HG02840 (cell line): ENCODE data around the gene NCOR2.

Experiments used
- ATAC-seq: cut with Tn5 transposase; IDR thresholded peaks from one replicate; pipeline ENCODE4 v1.9.1; 2021; ENCODE audit warnings: mild to moderate bottlenecking, moderate library complexity, moderate number of reproducible peaks; ENCODE audit not compliant: unreplicated experiment, low FRiP score

Gene NCOR2

DNA sequence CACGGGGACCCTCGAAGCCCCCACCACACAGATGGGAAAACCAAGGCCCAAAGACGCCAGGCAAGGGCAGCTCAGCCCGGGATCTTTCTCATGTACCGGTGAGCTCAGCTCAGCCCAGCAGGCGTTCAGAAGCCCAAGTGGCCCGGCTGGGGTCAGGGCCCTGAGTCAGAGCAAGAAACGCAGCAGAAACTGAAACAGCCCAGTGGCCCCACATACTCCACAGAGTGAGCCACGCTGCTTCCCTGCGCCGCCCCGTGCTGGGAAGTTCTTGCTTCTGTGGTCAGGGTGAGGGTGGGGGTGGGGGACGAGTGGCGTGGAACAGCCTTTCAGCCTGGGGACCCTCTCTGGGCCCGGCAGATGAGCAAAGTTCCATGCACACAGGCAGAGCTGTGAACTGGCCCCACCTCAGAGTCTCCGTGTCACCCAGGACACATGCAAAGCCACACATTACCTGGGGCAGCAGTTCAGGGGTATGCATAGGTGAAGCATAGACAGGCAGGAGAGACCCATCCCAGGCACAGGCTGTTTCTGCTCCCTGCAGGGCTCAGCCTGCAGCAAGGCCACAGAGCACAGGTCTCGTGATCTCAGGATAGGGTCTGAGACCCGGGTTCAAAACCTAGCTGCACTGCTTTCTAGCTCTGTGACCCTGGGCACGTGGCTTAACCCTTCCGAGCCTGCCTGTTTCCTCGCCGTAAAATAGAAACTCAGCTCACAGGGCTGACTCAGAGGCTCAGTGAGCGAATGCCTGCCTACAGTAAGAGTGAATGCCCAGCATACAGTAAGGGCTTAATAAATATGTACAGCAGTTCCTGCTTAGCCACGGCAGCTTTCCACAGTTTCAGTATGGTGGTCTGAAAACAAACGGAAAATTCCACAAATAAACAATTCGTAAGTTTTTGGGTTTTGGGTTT, 21.6 kb downstream of the NCOR2 start:
- ATAC-seq = peak; percentile 71

DNA sequence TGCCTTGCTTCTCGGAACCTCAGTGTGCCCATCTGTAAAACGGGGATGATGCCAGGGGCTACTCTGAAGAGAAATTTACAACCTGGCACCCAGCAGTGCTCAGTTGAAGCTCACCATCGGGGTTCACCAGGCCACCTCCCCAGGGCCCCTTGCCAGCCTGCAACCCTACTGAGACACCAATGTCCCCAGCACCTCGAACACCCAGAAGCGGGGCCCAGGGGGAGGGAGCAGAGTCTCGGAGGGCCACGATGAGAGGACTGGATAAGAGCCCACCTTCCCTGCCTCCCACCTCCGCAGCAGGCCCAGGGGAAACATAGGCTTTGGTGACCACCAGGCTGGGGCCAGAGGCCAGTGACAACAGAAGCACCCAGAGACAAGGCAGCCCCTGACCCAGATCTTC, 22.4 kb downstream of the NCOR2 start:
- ATAC-seq = no peak

DNA sequence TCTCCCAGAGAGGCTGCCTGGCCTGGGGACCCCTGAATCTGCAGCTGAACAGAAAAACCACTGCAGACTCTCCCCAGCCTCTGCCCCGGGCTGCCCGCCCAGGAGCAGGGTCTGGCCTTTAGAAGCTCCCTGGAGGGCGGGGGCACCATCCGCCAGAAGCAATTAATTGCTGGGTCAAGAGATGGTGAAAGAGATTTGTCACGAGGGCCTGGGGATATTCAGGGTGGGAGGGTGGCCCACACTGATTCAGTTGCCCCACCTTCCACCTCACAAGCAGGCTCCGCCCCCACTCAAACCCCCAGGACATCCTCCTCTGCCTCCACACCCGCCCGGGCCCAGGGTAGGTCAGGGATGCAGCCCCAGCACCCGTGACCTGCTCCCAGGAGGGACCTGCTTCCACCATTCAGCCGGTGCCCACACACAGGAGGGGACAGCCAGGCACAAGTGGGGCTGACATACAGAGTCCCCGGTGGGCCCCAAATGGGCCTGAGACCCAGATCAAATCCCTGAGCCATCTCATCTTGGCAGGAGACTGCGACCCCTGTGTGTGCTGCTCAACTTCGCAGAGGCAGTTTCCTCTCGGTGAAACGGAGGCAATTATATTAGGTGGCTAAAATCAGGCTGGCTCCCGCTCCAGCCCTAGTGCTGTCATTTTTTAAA, 23.0 kb downstream of the NCOR2 start:
- no peak for ATAC-seq

DNA sequence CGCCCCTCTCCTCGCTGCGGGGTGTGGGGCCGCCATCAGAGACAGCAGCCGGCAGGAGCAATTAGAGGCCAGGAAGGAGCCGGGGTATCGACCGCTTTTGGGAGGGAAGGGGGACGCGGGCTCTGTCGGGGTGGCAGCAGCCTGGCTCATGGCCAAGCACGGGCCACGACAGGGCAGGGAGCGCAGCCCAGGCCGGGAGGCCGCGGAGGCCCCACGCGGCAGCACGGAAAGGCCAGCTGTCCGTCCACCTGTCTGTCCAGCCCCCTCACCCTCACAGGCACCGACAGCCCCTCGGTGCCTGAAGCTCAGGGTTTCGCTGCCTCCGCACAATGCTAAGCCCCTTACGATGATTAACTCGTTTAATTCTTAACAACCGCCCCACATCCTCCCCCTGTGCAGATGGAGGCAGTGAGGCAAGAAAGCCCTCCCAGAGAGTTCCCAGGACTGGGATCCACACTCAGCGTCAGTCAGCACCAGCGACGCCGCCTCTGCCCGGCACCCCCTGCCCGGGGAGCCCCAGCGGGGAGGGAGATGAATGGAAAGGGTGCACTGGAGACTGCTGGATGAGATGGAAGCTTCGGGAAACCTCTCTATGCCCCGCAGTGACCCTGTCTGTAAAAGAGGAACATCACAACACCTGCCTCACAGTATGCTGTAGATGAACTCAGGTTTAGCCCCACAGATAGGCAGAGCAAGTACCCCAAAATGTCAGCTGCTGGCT, 23.7 kb downstream of the NCOR2 start:
- no peak for ATAC-seq

DNA sequence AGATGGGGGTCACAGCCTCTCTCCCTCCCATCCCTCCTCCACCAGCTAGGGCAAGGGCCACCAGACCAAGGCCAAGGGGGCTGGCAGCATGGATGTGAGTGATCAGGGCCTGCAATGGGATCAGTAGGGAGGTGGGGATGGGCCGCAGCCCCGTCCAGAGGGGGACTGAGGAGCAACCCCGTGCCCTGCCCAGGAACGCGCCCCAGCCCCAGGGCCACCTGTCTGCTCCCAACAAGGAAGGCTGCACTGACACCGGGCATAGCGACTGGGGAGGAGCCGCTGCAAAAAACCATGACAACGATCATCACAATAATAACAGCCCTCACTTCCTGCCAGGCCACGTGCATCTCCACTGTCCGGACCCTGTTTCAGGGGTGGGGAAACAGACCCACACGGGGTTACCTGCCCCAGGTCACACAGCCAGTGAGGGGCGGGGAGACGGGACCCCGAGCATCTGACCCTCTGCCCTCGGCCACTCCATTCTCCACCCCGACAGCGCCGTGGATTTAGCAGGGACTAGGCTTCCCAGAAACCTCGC, 24.3 kb downstream of the NCOR2 start:
- no peak for ATAC-seq

DNA sequence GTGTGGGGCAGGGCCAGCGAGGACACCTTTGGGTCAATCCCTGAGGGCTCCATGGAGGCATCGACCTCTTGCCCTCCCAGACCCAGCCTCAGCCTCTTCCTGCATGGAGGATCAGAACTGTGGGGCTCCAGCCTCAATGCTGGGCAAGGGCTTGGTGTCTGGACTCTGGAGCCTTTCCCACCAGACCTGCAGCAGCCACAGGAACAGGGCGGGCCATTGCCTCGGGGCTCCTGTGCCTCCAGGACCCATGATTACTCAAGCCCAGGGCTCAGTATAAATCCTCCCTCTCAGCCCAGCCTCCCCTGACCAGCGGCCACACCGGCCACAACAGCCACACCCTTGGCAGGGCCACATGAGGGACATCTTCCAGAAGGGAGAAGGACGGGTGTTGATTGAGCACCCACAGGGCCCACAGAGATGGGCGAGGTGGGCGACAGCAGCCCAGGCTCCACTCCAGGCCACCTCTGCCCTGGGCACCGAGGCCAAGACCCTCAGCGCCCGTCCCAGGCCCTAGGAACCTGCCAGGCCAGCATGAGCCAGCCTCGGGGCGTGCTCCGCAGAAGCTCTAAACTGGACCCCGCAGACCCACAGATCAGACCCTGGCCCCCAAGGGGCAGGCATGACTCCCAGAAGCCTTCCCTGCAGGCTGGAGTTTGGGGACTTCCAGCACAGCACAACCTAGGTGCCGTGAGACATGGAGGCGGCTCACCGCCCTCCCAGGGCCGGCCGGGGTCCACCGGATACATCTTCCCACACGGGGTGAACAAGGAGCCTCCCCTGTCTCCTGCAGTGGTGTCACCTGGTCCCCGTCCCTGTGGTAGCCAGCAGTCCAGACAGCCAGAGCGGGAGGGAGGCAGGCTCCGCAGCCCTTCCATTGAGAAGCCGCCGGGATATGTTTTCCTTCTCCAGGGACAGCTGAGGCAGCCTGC, 25.1 kb downstream of the NCOR2 start:
- no peak for ATAC-seq

DNA sequence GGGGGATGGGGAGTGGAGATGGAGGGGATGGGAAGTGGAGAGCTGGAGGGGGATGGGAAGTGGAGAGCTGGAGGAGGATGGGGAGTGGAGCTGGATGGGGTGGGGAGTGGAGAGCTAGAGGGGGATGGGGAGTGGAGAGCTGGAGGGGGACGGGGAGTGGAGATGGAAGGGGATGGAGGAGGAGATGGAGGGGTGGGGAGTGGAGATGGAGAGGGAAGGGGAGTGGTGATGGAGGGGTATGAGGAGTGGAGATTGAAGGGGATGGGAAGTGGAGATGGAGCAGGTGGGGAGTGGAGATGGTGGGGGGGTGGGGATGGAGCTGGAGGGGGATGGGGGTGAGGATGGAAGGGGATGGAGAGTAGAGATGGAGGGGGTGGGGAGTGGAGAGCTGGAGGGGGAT, 26.1 kb downstream of the NCOR2 start:
- no peak for ATAC-seq

DNA sequence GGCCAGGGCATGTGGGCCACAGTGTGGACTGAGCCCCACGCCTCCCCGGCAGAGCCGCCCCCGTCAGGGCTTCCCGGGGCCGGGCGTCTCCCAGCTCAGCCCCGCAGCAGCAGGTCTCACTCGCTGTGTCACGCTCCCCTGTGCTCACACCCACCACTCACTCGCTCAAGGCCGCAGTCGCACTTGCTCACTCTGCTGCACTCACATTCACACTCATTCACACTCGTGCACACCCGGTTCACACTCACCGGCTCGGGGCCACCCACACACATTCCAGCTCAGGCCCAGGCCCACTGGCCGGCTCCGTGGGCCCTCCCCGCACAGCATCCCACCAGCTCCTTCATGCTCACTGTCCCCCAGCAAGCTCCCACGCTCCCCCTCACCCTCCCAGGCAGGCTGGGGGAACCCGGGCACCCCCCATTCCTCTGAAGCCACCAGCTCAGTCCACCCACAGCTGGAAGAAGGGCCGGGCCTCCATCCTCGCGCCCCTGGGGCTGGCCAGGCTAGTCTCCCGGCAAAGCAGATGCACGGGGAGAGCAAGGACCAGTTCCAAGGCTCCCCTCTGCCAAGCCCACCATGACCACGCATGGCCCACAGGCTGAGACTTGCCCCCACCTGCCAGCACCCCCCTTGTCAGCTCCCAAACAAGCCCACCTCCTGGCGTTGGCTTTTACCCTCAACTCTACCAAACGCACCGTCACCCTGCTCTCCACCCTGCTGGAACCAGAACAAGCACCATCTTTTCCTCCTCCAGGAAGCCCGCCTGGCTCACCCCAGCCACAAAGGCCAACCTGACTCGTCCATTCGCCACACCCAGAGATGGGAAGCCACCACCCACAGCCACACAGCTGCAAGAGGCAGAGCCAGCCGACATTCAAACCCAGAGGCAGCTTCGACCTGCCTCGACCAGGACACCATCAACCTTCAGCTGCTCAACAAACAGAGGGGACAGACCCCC, 28.0 kb downstream of the NCOR2 start:
- no peak for ATAC-seq

DNA sequence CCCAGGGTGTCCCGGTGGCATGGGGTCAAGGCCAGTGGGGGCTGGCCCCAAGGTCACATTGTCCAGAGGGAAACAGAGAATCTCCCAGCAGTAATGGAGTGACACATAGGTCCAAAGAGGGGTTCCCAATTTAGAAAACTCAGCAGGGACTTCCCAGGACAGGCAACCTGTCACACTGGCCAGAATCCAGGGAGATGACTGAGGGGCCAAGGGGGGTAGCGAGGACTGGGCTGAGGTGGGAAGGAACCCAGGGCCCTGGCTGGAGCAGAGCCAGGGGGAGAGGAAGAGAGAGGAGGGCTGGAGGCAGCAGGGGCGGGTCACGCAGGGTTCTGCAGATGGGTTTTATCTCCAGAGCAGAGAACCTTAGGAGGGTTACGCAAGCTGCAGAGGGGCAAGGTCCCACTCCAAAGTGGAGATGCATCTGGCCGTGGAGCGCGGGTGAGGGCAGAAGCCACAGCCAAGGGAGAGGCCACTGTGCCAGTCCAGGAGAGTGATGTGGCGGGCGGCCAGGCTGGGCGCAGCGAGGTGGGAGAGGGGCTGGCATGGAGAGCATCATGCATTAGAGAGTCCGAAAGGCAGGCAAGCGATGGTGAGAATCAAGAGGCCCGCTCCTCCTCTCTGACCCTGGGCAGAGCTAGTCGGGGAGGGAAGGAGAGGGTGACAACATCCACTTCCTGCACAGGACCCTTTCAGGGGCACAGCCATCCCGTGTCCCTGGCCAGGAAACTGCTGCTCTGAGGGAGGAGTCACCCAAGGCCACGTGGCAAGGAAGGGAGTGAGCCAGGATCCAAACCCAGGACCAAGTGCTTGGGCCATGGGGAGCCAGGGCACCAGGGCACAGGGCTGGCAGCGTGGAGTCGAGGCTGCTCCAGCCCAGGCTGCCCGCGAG, 29.0 kb downstream of the NCOR2 start:
- ATAC-seq = no peak

DNA sequence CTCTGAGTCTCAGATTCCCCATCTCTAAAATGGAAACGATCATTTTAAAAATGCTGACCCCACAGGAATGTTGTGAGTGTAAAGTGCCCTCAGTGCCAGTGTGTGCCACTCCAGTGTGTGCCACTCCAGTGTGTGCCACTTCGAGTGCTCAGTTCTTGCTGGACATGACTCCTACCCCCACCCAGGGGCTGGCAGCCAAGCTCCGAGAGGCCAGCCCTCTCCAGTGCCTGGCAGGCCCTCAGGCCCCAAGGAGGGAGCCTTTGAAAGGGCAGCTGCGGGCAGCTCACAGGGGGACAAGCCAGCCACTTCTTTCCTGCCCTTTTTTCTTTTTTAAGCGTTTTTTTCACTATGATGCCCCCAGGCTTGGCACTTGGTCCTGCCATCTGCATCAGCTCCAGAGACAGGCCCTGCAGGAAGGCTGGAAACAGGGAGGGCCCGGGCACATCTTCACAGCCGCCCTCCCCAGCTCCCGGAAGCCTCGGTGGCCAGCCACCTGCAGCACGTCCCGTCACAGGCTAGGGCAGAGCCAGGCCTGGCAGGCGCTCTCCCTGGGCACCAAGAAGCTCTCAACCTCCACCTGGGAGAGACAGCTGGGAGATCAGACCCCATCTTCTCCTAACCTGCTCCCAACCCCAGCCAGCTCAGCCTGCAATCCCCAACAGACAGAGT, 29.8 kb downstream of the NCOR2 start:
- no peak for ATAC-seq

DNA sequence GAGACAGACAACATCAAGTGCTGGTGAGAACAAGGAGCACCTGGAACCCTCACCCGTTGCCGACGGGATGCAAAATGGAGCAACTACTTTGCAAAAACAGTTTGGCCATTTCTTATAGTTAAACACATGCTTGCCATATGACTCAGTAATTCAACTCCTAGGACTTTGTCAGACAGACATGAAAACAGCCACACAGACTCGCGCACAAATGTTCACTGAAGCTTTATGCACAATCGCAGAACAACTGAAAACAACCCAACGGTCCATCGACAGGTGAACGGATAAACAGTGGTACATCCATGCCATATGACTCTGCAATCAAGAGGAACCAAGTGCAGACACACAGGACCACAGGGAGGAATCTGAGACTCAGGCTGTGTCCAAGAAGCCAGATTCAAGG, 30.8 kb downstream of the NCOR2 start:
- no peak for ATAC-seq

DNA sequence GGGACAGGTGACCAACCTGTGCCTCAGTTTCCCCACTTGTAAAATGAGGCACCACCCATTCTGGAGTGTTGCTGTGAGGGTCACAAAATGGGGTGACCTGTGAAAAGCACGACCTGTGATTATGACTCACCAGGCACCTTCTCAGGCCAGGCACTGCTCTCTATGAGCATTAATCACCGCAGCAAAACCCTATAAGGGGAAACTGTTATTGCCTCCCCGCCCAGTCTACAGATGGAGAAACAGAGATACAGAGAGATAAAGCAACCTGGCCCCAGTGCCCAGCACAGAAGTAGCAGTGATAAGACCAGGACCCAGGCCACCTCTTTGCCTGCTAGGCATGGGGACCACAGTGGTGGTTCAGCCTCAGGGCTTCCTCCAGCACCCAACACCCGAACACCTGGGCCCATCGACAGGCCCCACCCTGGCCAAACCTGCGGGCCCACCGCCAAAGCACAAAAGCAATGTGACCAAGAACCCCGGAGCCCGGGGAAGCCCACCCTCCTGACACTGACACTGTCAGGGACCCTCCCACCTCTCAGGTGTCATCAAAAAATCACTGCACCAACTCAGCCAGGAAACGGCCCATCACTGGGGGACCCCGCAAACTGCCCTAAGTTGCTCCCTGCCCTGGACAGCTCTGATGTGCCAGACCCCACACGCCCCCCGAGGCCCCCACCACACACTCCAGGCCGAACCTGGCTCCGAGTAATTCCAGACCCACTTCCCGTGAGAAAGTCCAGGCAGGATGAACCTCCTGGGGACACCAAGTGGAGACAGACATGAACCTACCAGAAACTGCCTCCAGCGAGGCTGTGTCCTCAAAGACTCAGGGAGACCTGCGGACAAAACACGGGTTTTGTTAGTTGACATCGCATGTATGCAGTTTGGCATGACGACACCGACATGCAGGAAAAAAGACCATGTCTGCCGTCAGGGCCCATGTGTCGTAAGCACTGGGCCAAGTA, 32.4 kb downstream of the NCOR2 start:
- no peak for ATAC-seq

DNA sequence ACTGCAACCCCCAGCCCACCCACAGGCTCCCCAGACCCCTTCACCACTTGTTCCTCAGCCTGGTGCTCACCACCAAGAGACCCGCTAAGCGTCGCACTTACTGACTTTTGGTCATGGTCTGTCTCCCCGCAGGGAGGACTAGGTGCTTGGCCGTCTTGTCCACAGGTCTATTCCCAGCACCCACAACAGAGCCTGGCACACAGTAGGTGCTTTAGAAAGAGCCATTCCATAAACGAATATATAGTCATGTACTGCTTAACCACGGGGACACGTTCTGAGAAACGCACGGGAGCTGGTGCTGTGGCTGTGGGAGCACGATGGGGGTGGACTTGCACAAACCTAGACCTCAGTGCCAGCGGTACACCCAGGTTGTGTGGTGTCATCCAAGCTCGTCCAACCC, 34.0 kb downstream of the NCOR2 start:
- no peak for ATAC-seq

DNA sequence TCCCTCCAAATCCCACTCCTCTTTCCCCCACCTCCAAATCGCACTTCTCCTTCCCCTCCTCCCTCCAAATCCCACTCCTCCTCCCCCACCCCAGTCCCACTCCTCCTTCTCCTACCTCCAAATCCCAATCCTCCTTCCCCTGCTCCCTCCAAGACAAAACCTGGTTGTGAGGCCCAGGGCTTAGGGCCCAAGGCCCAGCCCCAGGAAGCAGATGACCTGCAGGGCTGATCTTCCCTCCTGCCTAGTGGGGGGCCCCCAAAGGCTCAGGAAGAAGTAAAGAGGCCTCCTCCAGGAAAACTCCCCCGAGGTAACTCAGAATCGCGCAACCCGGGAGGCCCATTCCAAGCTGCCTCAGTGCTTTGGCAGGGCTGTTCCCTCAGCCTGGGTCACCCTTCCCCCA, 34.4 kb downstream of the NCOR2 start:
- ATAC-seq = no peak

DNA sequence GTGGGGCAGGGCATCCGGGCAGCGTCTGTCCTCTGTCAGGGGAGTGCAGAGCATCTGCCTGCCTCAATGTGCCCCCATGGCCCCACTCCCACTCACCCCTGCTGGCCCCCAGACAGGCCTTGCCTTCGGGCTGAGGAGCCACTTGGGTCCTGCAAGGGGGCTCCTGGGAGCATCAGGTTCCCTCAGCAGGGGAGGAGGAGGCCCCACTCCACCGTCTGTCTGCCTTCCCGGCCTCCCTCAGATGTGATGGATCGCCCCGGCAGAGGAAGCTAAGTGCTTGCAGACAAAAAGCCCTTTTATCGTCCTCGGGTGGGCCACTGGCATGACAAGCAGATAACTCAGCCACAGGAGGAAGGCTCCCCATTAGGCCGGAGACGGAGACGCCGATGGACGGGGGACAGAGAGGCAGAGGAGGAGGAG, 35.1 kb downstream of the NCOR2 start:
- ATAC-seq = no peak

DNA sequence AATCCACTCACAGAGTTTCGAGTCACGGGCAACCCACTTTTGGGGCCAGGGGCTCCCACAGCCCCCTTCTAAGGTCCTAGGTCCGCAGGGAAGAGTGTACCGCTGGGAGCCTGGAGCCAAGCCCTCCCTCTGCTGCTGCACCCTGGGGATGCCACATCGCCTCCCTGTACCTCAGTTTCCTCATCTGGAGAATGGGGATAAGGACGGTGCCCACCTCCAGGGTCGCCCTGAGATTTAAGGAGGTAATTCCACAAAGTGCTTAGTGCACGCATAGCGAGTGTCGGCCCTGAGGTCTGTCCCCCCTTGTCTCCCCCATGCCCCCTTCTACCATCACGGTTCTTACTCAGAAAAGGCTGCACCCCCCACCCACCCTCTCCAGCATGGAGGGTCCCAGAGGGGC, 35.5 kb downstream of the NCOR2 start:
- no peak for ATAC-seq
